GM10266 (cell line): ENCODE data around the gene CUL9.

ENCODE experiments used
- DNase-seq: peaks from one replicate; pipeline ENCODE4 v3.0.0; 2012; ENCODE audit errors: extremely low spot score
- CTCF ChIP-seq: IDR thresholded peaks from 2 replicates; pipeline ENCODE4 v1.5.1; 2012; ENCODE audit warnings: mild to moderate bottlenecking, low read depth; ENCODE audit not compliant: control insufficient read depth, insufficient read depth; ENCODE audit errors: missing control alignments

Gene CUL9

GRCh38 chr6:43260791-43261190 is 78.8 kb downstream of the CUL9 start:
- DNase-seq = no peak
- no peak for TF ChIP-seq CTCF

GRCh38 chr6:43261198-43261597 is 79.2 kb downstream of the CUL9 start:
- no peak for TF ChIP-seq CTCF

GRCh38 chr6:43262000-43262779 is 80.2 kb downstream of the CUL9 start:
- no peak for DNase-seq
- TF ChIP-seq CTCF = no peak

More at GRCh38 chr6:43261198-43261597, 79.2 kb downstream of the CUL9 start:
- no peak for DNase-seq

- DNase-seq = no peak
- no peak for TF ChIP-seq CTCF
Measured at GRCh38 chr6:43262780-43263313, 80.9 kb downstream of the CUL9 start.

- DNase-seq = peak; percentile 96
- peak; percentile 95 for TF ChIP-seq CTCF
Measured at GRCh38 chr6:43263314-43264178, 81.5 kb downstream of the CUL9 start.

GRCh38 chr6:43264599-43265145 is 82.7 kb downstream of the CUL9 start:
- TF ChIP-seq CTCF = no peak

More at GRCh38 chr6:43264599-43265145, 82.7 kb downstream of the CUL9 start:
- DNase-seq = no peak
